Measurements from ENCODE around the gene NCBP3.
"Not testable (repeated sequence)": the region's sequence is repeated elsewhere in the genome, so short reads cannot be mapped to it uniquely, and the experiment has no call there.

Gene NCBP3

GRCh38 chr17:3800362-3801271 is 45.4 kb downstream of the NCBP3 start, which contains the start of gene ITGAE:
Gene ITGAE (minus strand): TSS chr17:3801188. CDS start chr17:3801144, 44 bp downstream.
- intact Hi-C loops (cut with DNase I), result no loop called here
- DNase-seq, result peak in 2 of 42 donors; percentile 14 to 20

GRCh38 chr17:3799181-3799945 is 46.7 kb downstream of the NCBP3 start:
- intact Hi-C loops (cut with DNase I), result no loop called here
- peak in 2 of 42 donors; percentile 4 to 7 for DNase-seq

DNA sequence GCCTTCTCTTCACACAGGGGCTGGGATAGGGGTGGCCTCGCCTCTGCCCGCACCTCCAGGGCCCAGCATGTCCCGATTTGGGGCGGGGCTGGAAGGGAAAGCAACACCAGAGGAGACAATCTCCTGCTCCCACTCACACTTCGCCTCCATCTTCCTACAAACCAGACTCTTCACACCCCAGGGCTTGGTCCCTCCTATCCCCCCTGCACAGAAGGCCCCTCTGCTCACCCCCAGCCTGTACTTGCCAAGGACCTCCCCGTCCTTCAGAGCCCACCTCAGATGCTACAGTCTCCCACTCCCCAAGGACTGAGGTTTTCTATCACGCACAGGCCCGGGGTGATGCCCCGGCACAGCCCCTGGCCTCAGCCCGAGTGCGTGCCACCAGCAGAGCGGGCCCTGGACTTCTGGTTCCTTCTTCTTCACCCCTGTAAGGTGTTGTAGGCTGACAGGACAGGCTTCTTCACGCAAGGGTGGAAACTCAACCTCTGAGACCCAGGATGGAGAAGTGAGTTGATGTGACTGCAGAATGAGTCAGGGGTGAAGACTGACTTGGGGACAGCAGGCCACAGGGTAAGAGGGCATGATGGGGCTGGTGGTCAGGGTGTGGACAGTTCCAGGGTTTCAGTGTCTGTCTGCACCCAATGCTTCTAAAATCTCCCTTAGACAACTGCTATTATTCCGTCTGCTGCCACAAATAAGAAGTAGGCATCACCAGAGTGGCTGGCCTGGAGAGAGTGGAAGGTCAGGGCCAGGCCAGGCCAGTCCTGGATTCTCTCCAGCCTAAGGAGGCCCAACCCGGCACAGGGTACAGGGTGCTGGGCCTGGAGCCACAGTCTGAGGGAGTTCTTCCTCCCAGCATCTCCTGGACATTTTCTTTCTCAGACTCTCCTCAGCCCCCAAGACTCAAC is 47.5 kb downstream of the NCBP3 start:
- intact Hi-C loops (cut with DNase I), result no loop called here
- peak in 1 of 42 donors; percentile 13 for DNase-seq

DNA sequence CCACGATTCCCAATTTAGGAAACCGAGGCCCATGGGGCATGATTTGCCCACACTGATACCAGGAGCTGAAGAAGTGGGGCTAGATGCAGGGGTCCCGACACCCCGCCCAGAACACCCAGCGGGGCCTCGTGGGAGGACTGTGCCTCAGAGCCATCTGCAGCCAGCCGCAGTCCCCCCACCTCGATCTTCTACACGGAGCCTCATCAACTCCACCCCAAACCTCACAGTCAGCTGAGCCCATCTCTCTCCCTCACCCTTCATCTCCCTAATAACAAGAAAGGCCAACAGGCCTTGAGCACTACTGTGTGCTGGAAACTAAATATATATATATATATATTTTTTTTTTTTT is 49.2 kb downstream of the NCBP3 start:
- intact Hi-C loops (cut with DNase I), result no loop called here
- no peak for DNase-seq

DNA sequence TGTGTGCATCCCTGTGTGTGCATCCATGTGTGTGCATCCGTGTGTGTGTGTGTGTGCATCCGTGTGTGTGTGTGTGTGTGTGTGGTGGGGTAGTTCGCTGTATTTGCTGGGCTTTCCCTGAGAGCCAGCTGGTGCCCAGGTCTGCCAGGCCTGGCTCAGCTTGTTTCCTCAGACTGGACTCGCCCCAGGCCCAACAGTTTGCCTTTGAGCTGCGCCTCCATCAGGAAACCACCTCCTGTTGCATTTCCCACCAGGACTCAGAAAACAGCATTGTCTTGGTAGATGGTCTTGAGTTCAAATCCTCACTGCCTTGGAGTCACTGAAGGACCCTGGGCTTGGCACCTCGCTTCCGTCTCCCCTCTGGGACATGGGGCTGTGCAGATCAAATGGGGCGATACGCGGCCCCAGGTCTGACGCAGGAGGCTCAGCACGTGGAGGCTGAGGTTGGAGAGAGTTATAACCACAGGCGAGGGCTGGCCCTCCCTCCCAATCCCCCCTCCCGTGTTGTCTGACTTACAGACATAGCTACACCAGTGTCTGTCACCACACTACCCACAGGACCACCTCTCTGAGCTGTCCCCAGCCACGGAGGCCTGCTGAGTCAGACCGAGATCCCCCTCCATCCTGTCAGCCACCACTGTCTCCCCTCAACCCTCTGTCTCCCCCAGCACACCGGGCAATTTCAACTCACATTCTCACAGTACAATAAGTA is 49.8 kb downstream of the NCBP3 start:
- intact Hi-C loops (cut with DNase I), result no loop called here
- no peak for DNase-seq

DNA sequence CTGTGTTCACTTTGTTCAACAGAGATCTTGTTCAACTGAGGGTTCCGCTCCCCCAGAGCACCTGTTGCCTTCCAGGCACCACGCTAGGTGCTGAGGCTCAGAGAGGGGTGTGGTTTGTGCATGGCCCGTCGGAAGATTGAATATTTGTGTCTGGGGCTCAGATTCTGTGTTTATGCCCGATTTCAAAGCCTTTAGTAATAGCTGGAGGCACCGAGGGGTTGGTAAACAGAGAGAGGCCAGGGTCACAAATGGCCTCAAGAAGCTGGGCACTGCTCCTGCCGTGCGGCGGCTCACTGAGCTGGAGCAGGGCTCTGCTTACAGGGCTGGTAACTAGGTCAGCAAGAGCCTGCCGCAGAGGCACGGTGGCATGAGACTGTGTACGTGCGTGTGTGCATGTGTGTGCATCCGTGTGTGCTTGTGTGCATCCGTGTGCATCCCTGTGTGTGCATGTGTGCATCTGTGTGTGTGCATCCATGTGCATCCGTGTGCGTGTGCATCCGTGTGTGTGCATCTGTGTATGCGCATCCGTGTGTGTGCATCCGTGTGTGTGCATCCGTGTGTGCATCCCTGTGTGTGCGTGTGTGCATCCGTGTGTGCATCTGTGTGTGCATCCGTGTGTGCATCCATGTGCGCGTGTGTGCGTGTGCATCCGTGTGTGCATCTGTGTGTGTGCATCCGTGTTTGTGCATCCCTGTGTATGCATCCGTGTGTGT is 50.5 kb downstream of the NCBP3 start:
- no peak for DNase-seq
- intact Hi-C loops (cut with DNase I), result no loop called here

- intact Hi-C loops (cut with DNase I), result no loop called here
- DNase-seq, result no peak
Observed at GRCh38 chr17:3794557-3795389, 51.3 kb downstream of the NCBP3 start.

DNA sequence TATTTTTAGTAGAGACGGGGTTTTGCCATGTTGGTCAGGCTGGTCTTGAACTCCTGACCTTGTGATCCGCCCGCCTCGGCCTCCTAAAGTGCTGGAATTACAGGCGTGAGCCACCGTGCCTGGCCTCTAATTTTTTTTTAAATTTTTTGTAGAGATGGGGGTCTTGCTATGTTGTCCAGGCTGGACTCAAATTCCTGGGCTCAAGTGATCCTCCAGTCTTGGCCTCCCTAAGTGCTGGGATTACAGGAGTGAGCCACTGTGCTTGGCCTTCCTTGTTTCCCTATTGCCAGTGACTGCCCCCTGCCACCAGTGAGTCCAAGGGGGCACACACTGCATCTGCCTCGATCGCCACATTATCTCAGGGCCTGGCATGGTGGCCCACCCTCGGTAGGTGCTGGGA is 51.9 kb downstream of the NCBP3 start:
- intact Hi-C loops (cut with DNase I); DNase-seq: not testable (repeated sequence)

DNA sequence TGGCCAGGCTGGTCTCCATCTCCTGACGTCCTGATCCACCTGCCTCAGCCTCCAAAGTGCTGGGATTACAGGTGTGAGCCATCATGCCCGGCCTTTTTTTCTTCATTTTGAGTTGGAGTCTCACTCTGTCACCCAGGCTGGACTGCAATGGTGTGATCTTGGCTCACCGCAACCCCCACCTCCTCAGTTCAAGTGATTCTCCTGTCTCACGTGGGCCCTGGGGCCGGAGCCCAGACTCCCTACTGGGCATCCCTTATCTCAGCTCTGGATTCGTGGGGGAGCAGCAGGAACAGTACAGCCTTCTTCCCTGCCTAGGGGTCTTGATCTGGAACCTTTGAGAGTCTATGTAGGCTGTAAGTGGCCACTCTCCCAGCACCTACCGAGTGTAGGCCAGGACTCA is 52.8 kb downstream of the NCBP3 start:
- intact Hi-C loops (cut with DNase I); DNase-seq: not testable (repeated sequence)

GRCh38 chr17:3792481-3792880 is 53.6 kb downstream of the NCBP3 start:
- peak in 34 of 42 donors; percentile 18 to 74 (median 54) for DNase-seq

GRCh38 chr17:3788200-3788599 is 57.8 kb downstream of the NCBP3 start:
- intact Hi-C loops (cut with DNase I), result no loop called here

More at GRCh38 chr17:3792481-3792880, 53.6 kb downstream of the NCBP3 start:
- intact Hi-C loops (cut with DNase I), result no loop called here

DNA sequence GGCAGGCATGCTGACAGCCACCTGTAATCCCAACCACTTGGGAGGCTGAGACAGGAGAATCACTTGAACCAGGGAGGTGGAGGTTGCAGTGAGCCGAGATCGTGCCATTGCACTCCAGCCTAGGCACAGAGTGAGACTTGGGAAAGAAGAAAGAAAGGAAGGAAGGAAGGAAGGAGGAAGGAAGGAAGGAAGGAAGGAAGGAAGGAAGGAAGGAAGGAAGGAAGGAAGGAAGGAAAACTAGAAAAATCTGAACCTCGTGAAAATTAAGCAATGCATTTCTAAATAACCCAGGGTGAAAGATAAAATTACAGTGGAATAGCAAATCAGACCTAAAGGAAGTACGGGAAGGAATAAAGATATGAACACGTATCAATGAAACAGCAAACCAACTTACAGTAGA is 60.7 kb downstream of the NCBP3 start:
- intact Hi-C loops (cut with DNase I); DNase-seq: not testable (repeated sequence)

More at GRCh38 chr17:3788200-3788599, 57.8 kb downstream of the NCBP3 start:
- no peak for DNase-seq

- no peak for DNase-seq
- intact Hi-C loops (cut with DNase I), result no loop called here
Observed at GRCh38 chr17:3782751-3783150, 63.3 kb downstream of the NCBP3 start.

- intact Hi-C loops (cut with DNase I), result no loop called here
Observed at GRCh38 chr17:3780986-3781385, 65.1 kb downstream of the NCBP3 start.

DNA sequence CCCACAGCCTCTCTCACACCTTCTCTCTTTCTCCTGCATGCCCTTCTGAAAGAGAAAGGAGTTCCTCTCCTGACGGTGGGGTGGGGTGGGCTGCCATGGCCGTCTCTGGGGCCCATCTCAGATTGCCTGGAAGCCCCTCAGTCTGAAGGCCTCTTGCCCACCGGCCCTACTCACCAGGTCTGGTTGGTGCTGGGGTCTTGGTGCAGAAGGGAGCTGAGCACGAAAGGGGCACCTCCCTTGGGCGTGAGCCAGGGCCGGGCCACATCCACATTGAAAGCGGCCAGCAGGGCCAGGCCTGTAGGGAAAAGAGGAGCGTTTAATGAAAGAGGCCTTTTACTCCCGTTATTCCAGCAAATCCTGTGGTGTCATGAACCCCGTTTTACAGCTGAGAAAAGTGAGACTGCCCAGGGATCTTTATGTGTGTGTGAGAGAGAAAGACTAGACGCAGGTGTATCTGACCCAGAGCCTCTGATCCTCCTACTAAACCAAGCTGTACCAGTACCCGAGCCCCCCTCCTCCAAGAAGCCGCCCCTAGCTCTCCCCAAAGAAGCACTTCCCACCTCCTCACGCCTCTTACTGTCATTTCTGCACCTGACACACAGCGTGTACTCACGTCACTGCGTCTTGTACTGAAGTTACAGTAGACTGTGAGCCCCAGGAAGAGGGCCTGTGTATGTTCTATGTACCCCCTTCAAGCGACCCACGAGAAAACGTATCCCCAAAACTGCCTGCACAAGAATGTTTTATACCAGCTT is 68.5 kb downstream of the NCBP3 start:
- intact Hi-C loops (cut with DNase I), result no loop called here
- DNase-seq, result peak in 1 of 42 donors; percentile 20

More at GRCh38 chr17:3780986-3781385, 65.1 kb downstream of the NCBP3 start:
- no peak for DNase-seq

DNA sequence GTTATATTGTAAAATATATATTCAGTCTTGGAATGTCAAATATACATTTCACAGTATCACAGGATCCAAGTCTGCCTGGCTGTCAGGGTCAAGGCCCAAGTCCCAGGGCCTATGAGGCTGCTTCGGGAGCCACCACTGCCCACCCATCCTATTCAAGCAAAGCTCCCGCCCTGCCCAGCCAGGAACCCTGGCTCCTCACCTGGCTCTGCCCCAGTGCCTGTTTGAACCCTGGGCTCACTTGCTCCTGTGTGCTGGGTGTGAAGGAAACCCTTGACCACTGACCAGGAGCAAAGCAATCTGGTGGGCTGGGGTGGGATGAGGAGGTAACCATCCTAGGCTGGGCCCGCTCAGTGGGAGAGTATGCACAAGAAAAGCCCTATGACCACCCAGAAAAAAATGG is 72.1 kb downstream of the NCBP3 start:
- intact Hi-C loops (cut with DNase I), result no loop called here
- DNase-seq, result no peak
